ENCODE data around the gene RARA. TPM values are rescaled to one million over a fixed set of nuclear protein-coding genes. Genes with fewer than 3 reads are reported as not detected.
"Not testable (repeated sequence)": the region's sequence is repeated elsewhere in the genome, so short reads cannot be mapped to it uniquely, and the experiment has no call there.

RARA gene
- total RNA-seq, 1 experiment from 2014 or later = 12.2 TPM

DNA sequence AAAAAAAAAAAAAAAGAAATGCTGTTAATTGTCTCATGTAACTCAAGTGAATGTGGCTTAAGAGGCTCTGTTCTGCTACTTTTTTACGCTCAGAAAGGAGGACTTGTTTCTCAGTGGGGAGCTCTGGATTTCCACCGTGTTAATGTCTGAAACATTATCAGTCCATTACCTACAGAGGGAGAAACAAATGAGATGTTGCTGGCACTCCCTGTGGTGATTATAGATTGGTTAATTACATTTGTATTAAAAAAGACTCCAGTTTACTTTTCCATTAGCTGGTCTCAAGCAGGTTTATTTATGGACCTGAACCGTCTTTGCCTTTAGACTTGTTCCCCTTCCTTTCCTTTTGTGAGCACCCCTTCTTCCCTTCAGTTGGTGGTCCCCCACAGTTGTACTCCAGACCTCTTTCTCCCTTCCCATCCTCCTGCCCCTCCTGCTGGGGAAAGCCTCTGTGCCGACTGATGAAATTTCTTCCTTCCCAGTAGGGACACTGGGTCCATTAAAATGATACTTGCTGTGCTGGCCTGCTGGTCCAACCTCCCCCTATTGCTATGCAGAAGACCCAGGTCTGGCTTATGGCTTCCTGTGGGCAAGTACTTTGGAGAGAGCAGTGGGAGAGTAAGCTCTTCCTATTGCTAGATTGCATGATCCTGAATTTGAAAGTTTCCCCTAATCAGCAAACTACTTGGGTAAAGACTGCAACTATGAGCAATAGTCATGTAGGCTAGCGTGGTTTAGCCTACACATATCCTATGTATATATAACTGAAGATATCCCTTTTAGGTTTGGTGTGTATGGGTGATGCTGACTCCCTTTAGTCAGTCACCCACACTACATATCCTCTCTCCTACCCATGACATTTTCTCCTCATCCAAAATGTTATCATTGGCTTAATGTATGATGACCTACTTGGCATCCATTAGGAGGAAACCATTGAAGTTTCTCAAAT lies 13.2 kb upstream of the RARA start:
- TF ChIP-seq, protein P1, sequence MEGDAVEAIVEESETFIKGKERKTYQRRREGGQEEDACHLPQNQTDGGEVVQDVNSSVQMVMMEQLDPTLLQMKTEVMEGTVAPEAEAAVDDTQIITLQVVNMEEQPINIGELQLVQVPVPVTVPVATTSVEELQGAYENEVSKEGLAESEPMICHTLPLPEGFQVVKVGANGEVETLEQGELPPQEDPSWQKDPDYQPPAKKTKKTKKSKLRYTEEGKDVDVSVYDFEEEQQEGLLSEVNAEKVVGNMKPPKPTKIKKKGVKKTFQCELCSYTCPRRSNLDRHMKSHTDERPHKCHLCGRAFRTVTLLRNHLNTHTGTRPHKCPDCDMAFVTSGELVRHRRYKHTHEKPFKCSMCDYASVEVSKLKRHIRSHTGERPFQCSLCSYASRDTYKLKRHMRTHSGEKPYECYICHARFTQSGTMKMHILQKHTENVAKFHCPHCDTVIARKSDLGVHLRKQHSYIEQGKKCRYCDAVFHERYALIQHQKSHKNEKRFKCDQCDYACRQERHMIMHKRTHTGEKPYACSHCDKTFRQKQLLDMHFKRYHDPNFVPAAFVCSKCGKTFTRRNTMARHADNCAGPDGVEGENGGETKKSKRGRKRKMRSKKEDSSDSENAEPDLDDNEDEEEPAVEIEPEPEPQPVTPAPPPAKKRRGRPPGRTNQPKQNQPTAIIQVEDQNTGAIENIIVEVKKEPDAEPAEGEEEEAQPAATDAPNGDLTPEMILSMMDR (IDR thresholded peaks at IDR 0.05; ENCODE audit: unreplicated experiment) = no peak
- ChIA-PET CTCF (interaction anchor here (0.6 to 8.6 kb wide), 8 partner anchors 7 to 183 kb away, joined by 3 to 131 read pairs (median 4); no protein-coding TSS in a partner anchor), POLR2A (interaction anchor here (0.6 kb wide), 3 partner anchors 8 to 175 kb away, joined by 3 read pairs; no protein-coding TSS in a partner anchor)
- Mint-ChIP-seq H3K4me3 (ENCODE audit: unreplicated experiment) (no peak overlapping the region), H3K4me1 (ENCODE audit: insufficient read depth, unreplicated experiment) (peaks cover 4% of the 10 kb centered on the region), H3K9me3 (ENCODE audit: unreplicated experiment) (no peaks in the 10 kb centered on the region), H3K27me3 (ENCODE audit: insufficient read depth, unreplicated experiment) (no peaks in the 10 kb centered on the region), H3K36me3 (ENCODE audit: insufficient read depth, unreplicated experiment) (peaks cover 52% of the 10 kb centered on the region), H3K27ac (ENCODE audit: low read depth, unreplicated experiment) (no peak overlapping the region)
- intact Hi-C loops (cut with micrococcal nuclease) = no loop called here
- DNase-seq (ENCODE audit: unreplicated experiment) = no peak
- no TSS peak for BruUV-seq (replicated peaks)

DNA sequence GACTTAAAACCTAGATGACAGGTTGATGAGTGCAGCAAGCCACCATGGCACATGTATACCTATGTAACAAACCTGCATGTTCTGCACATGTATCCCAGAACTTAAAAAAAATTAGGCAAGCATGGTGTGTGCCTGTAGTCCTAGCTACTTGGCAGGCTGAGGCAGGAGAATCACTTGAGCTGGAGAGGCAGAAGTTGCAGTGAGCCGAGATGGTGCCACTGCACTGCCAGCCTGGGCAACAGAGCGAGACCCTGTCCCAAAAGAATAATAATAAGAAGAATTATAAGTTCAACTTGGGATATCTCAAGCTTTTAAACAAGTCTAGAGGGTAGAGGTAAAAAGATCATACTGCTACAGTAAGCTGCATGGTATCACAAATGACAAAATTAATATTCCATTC lies 11.5 kb upstream of the RARA start:
- TF ChIP-seq, protein P1 (IDR thresholded peaks at IDR 0.05; ENCODE audit: unreplicated experiment) = no peak
- DNase-seq (ENCODE audit: unreplicated experiment) = no peak
- Mint-ChIP-seq H3K27ac (ENCODE audit: low read depth, unreplicated experiment) (no peak overlapping the region), H3K4me3 (ENCODE audit: unreplicated experiment) (no peak overlapping the region), H3K9me3 (ENCODE audit: unreplicated experiment) (no peaks in the 10 kb centered on the region), H3K36me3 (ENCODE audit: insufficient read depth, unreplicated experiment) (peaks cover 51% of the 10 kb centered on the region), H3K27me3 (ENCODE audit: insufficient read depth, unreplicated experiment) (no peaks in the 10 kb centered on the region), H3K4me1 (ENCODE audit: insufficient read depth, unreplicated experiment) (peaks cover 4% of the 10 kb centered on the region)
- ChIA-PET CTCF (interaction anchor here (1.3 to 19.0 kb wide), 2 partner anchors 60 to 95 kb away, joined by 3 to 396 read pairs; partner anchors contain the start of gene GJD3), POLR2A (interaction anchor here (1.1 kb wide), 1 partner anchor 10 kb away, joined by 3 read pairs; no protein-coding TSS in a partner anchor)
- intact Hi-C loops (cut with micrococcal nuclease) = no loop called here
- no TSS peak for BruUV-seq (replicated peaks)

DNA sequence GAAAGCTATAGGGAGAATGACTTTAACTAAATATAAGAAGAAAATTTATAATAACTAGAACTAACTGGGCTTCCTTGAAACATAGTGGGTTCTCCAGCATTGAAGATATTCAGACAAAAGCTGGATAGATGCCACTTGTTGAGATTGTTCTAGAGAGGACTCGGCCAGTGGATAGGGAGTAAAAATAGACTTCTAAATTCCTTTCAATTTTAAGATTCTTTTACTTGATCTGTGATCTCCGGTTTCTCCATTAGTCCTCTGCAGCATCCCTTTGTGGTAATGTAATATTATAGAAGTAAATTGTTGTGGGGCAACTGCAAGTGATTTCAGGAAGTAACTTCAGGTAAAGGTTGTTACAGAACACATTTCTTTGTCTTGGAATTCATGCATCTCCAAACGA lies 10.3 kb upstream of the RARA start:
- DNase-seq (ENCODE audit: unreplicated experiment) = no peak
- ChIA-PET POLR2A (interaction anchor here (0.5 to 0.8 kb wide), 2 partner anchors 103 to 119 kb away, joined by 3 read pairs; no protein-coding TSS in a partner anchor), CTCF (interaction anchor here (0.8 to 19.0 kb wide), 6 partner anchors 10 to 116 kb away, joined by 3 to 396 read pairs (median 4); partner anchors contain the start of gene GJD3)
- Mint-ChIP-seq H3K27me3 (ENCODE audit: insufficient read depth, unreplicated experiment) (no peaks in the 10 kb centered on the region), H3K27ac (ENCODE audit: low read depth, unreplicated experiment) (no peak overlapping the region), H3K4me3 (ENCODE audit: unreplicated experiment) (no peak overlapping the region), H3K9me3 (ENCODE audit: unreplicated experiment) (no peaks in the 10 kb centered on the region), H3K4me1 (ENCODE audit: insufficient read depth, unreplicated experiment) (peaks cover 10% of the 10 kb centered on the region), H3K36me3 (ENCODE audit: insufficient read depth, unreplicated experiment) (peaks cover 49% of the 10 kb centered on the region)
- intact Hi-C loops (cut with micrococcal nuclease) = no loop called here
- BruUV-seq (replicated peaks) = no TSS peak
- TF ChIP-seq, protein P1 (IDR thresholded peaks at IDR 0.05; ENCODE audit: unreplicated experiment) = no peak

DNA sequence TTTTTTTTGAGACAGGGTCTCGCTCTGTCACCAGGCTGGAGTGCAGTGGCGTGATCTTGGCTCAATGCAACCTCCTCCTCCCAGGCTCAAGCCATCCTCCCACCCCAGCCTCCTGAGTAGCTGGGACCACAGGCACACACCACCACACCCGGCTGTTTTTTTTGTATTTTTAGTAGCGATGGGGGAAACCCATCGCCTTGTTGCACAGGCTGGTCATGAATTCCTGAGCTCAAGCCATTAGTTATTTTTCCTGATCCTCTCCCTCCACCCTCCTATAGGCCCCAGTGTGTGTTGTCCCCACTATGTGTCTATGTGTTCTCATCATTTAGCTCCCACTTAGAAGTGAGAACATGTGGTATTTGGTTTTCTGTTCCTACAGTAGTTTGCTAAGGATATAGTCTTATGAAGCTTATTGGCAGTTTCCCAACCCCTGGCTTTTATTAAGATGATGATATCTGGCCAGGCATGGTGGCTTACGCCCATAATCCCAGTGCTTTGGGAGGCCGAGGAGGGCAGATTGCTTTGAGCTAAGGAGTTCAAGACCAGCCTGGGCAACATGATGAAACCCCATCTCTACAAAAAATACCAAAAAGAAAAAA lies 9.7 kb upstream of the RARA start:
- H3K4me3 Mint-ChIP-seq (ENCODE audit: unreplicated experiment); H3K27ac Mint-ChIP-seq (ENCODE audit: low read depth, unreplicated experiment); H3K27me3 Mint-ChIP-seq (ENCODE audit: insufficient read depth, unreplicated experiment); H3K9me3 Mint-ChIP-seq (ENCODE audit: unreplicated experiment); DNase-seq (ENCODE audit: unreplicated experiment); intact Hi-C loops (cut with micrococcal nuclease); BruUV-seq (replicated peaks): not testable (repeated sequence)
- Mint-ChIP-seq H3K36me3 (ENCODE audit: insufficient read depth, unreplicated experiment) (peaks cover 47% of the 10 kb centered on the region), H3K4me1 (ENCODE audit: insufficient read depth, unreplicated experiment) (peaks cover 10% of the 10 kb centered on the region)
- ChIA-PET POLR2A (interaction anchor here (0.5 to 0.8 kb wide), 2 partner anchors 103 to 119 kb away, joined by 3 read pairs; no protein-coding TSS in a partner anchor), CTCF (interaction anchor here (0.6 to 19.0 kb wide), 8 partner anchors 10 to 1663 kb away, joined by 3 to 396 read pairs (median 4); partner anchors contain the start of gene GJD3)

All from MCF 10A (cell line).